ENCODE measurements around the gene PSMD13.
"Not testable (repeated sequence)": the region's sequence is repeated elsewhere in the genome, so short reads cannot be mapped to it uniquely, and the experiment has no call there.

Gene PSMD13

GRCh38 chr11:236774-237767 lies at the start of gene PSMD13:
TSS of gene PSMD13 (plus strand) at chr11:236976. CDS start at chr11:237050, 74 bp downstream.
- DNase-seq = peak; percentile 88 to 89

GRCh38 chr11:189200-189783 lies 47.5 kb upstream of the PSMD13 start:
- not testable (repeated sequence) for DNase-seq

GRCh38 chr11:189843-190311 lies 46.9 kb upstream of the PSMD13 start:
- peak in 1 of 2 donors; percentile 33 for DNase-seq

GRCh38 chr11:190546-190945 lies 46.2 kb upstream of the PSMD13 start:
- not testable (repeated sequence) for DNase-seq

GRCh38 chr11:191490-192478 lies 45.0 kb upstream of the PSMD13 start:
- DNase-seq = peak in 1 of 2 donors; percentile 57

GRCh38 chr11:192674-193128 lies 44.1 kb upstream of the PSMD13 start, which contains the start of gene SCGB1C1:
TSS of gene SCGB1C1 (plus strand) at chr11:193078. CDS start at chr11:193100, 22 bp downstream.
- DNase-seq = not testable (repeated sequence)

- DNase-seq = not testable (repeated sequence)
Measured at GRCh38 chr11:193481-193880, 43.3 kb upstream of the PSMD13 start.

GRCh38 chr11:196786-197731 lies 39.7 kb upstream of the PSMD13 start:
- DNase-seq = no peak

- no peak for DNase-seq
Measured at GRCh38 chr11:197741-198235, 39.0 kb upstream of the PSMD13 start.

GRCh38 chr11:198236-198806 lies 38.5 kb upstream of the PSMD13 start:
- DNase-seq = no peak

GRCh38 chr11:199004-199581 lies 37.7 kb upstream of the PSMD13 start:
- DNase-seq = no peak

GRCh38 chr11:199782-200181 lies 37.0 kb upstream of the PSMD13 start:
- no peak for DNase-seq

- no peak for DNase-seq
Measured at GRCh38 chr11:200224-201003, 36.4 kb upstream of the PSMD13 start.

- no peak for DNase-seq
Measured at GRCh38 chr11:201966-202365, 34.8 kb upstream of the PSMD13 start.

- DNase-seq = no peak
Measured at GRCh38 chr11:202490-202889, 34.3 kb upstream of the PSMD13 start.

- no peak for DNase-seq
Measured at GRCh38 chr11:203056-203944, 33.5 kb upstream of the PSMD13 start.

GRCh38 chr11:203945-204586 lies 32.7 kb upstream of the PSMD13 start:
- no peak for DNase-seq

Data from stimulated activated CD4-positive, alpha-beta T cell treated with anti-CD3 and anti-CD28 coated beads, Interleukin-2, amount 100 ng/mL, for 48 hours (primary cell).